ENCODE results near the gene USH2A. TPM values are rescaled to one million over a fixed set of nuclear protein-coding genes. Genes with fewer than 3 reads are reported as not detected.

USH2A gene
- total and polyA plus RNA-seq, 5 donors from 2014 or later: not detected

DNA sequence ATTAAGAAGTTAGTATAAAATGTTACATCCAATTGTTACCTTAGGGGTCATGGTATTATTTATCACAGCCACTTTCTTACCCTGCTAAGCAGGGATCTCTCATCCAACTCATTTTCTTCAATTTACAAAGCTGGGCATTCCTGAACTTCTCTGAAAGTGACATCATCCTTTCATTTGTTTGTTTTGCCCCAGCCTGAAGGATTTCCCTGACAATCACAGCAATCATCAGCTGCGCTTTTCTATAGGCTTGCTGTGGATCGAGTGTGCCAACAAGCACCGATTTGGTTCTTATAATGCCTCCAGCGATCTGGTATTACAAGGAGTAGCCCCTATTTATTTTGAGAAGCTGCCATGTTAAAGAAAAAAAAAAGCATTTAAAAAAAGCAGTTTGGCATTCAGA is 240.2 kb downstream of the USH2A start:
- ATAC-seq (ENCODE audit: low read depth in 2 of 2): no peak
- no peak overlapping the region for H3K4me3 Mint-ChIP-seq

DNA sequence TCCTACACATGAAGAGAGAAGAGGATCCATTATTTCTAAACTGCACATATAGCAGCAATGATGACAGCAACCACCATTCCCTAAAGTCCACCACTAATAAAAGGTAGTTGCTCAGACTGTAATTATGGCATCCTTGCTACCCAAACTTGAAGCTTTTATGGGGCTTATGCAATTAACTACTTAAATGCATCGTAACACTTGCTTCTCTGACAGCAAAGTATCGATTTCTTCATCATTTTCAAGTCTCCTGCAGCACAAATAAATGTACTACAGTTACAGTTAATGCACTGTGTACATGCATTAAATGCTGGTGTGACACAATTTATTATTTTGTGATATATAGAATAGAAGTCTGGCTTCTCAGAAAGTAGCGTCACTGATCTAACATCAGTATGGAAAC is 241.7 kb downstream of the USH2A start:
- Histone ChIP-seq H3K9me3 (ENCODE audit: control insufficient read depth in 2 of 2, low read length in 2 of 2) (peaks cover 0 to 3% of the 10 kb centered on the region in 2 experiments), H3K27me3 (ENCODE audit: control insufficient read depth, insufficient read depth, low read length) (no peaks in the 10 kb centered on the region), H3K4me1 (ENCODE audit: control insufficient read depth, insufficient read depth, low read length, poor library complexity, severe bottlenecking) (no peaks in the 10 kb centered on the region), H3K27ac (ENCODE audit: insufficient read depth, low read length, poor library complexity, severe bottlenecking) (no peak overlapping the region), H3K4me3 (ENCODE audit: low read depth, low read length) (no peak overlapping the region), H3K36me3 (ENCODE audit: control insufficient read depth, insufficient read depth, low read length) (no peaks in the 10 kb centered on the region)
- Mint-ChIP-seq H3K27me3 (no peaks in the 10 kb centered on the region), H3K9me3 (peaks cover 0 to 16% (median 5%) of the 10 kb centered on the region in 7 donors), H3K4me3 (no peak overlapping the region), H3K36me3 (no peaks in the 10 kb centered on the region), H3K27ac (no peak overlapping the region), H3K4me1 (no peaks in the 10 kb centered on the region)
- ATAC-seq (ENCODE audit: low read depth in 2 of 2) (no peak), DNase-seq (no peak)

More for the DNA sequence above, 240.2 kb downstream of the USH2A start:
- Mint-ChIP-seq H3K36me3 (no peaks in the 10 kb centered on the region), H3K9me3 (peaks cover 0 to 22% (median 6%) of the 10 kb centered on the region in 7 donors), H3K4me1 (no peaks in the 10 kb centered on the region), H3K27ac (no peak overlapping the region), H3K27me3 (no peaks in the 10 kb centered on the region)
- no peak overlapping the region for H3K4me3 ChIP-seq (ENCODE audit: low read depth, low read length)
- no peaks in the 10 kb centered on the region for H3K4me1 ChIP-seq (ENCODE audit: control insufficient read depth, insufficient read depth, low read length, poor library complexity, severe bottlenecking)
- H3K27me3 ChIP-seq (ENCODE audit: control insufficient read depth, insufficient read depth, low read length): no peaks in the 10 kb centered on the region
- no peak overlapping the region for H3K27ac ChIP-seq (ENCODE audit: insufficient read depth, low read length, poor library complexity, severe bottlenecking)
- no peaks in the 10 kb centered on the region for H3K36me3 ChIP-seq (ENCODE audit: control insufficient read depth, insufficient read depth, low read length)
- no peak for DNase-seq
- peaks cover 0 to 3% of the 10 kb centered on the region in 2 experiments for H3K9me3 ChIP-seq (ENCODE audit: control insufficient read depth in 2 of 2, low read length in 2 of 2)

DNA sequence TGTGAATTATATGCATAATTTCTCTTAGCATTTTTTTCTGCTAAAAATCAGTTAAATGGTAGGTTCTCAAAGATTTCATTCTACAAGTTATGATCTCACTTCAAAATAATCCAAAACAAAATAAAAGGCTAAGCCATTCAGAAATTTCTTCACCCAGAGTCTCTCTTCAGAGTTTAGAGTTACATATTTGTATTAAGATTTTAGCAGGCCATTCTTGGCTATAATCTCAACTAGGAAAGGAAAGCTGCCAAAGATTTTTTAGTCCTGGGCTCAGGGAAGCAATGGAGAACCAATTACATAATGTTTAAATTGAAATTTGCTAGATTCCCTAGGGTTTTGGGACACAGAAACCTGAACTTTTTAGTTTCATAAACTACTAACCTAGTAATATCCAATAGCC is 245.0 kb downstream of the USH2A start:
- Mint-ChIP-seq H3K27me3 (no peaks in the 10 kb centered on the region), H3K4me3 (no peak overlapping the region), H3K27ac (no peak overlapping the region), H3K9me3 (peaks cover 0 to 11% (median 5%) of the 10 kb centered on the region in 7 donors), H3K4me1 (no peaks in the 10 kb centered on the region), H3K36me3 (no peaks in the 10 kb centered on the region)
- Histone ChIP-seq H3K27me3 (ENCODE audit: control insufficient read depth, insufficient read depth, low read length) (no peaks in the 10 kb centered on the region), H3K4me3 (ENCODE audit: low read depth, low read length) (no peak overlapping the region), H3K9me3 (ENCODE audit: control insufficient read depth in 2 of 2, low read length in 2 of 2) (no peaks in the 10 kb centered on the region), H3K36me3 (ENCODE audit: control insufficient read depth, insufficient read depth, low read length) (no peaks in the 10 kb centered on the region), H3K27ac (ENCODE audit: insufficient read depth, low read length, poor library complexity, severe bottlenecking) (no peak overlapping the region), H3K4me1 (ENCODE audit: control insufficient read depth, insufficient read depth, low read length, poor library complexity, severe bottlenecking) (no peaks in the 10 kb centered on the region)
- ATAC-seq (ENCODE audit: low read depth in 2 of 2) (no peak), DNase-seq (no peak)

DNA sequence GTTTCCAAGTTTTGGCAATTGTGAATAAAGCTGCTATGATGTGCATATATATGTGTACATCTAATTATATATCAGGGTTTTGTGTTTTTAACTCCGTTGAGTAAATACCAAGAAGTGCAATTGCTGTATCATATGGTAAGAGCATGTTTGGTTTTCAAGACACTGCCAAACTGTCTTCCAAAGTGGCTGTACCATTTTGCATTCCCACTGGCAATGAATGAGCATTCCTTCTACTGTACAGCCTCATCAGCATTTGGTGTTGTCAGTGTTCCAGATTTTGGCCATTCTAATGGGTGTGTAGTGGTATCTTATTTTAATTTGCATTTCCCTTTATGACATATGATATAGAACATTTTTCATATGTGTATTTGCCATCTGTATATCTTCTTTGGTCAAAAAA is 246.3 kb downstream of the USH2A start:
- Histone ChIP-seq H3K27me3 (ENCODE audit: control insufficient read depth, insufficient read depth, low read length) (no peaks in the 10 kb centered on the region), H3K36me3 (ENCODE audit: control insufficient read depth, insufficient read depth, low read length) (no peaks in the 10 kb centered on the region), H3K4me3 (ENCODE audit: low read depth, low read length) (no peak overlapping the region), H3K4me1 (ENCODE audit: control insufficient read depth, insufficient read depth, low read length, poor library complexity, severe bottlenecking) (no peaks in the 10 kb centered on the region), H3K27ac (ENCODE audit: insufficient read depth, low read length, poor library complexity, severe bottlenecking) (no peak overlapping the region), H3K9me3 (ENCODE audit: control insufficient read depth in 2 of 2, low read length in 2 of 2) (no peaks in the 10 kb centered on the region)
- DNase-seq (no peak), ATAC-seq (ENCODE audit: low read depth in 2 of 2) (no peak)
- Mint-ChIP-seq H3K4me3 (no peak overlapping the region), H3K27me3 (no peaks in the 10 kb centered on the region), H3K4me1 (no peaks in the 10 kb centered on the region), H3K9me3 (peaks cover 0 to 11% (median 5%) of the 10 kb centered on the region in 7 donors), H3K36me3 (no peaks in the 10 kb centered on the region), H3K27ac (no peak overlapping the region)

DNA sequence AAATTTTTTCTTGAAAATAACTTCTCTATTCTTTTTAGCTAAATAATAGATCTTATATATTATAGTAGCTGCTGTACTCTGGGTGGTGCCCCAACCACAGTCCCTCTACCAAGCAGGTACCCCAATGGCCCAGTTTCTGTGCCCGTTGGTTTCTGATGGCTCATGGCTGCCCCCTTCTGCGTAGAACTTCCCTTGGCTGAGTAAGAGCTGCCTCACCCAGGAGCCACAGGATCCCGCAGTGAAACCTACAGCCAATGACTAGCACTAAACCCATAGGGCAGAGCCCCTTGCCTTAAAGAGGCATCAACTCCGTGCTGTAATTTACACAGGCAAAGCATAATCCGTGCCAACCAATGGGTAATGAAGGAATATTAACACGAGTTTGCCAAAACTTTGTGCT is 247.5 kb downstream of the USH2A start:
- H3K4me1 Mint-ChIP-seq: no peaks in the 10 kb centered on the region
- Histone ChIP-seq H3K4me3 (ENCODE audit: low read depth, low read length) (no peak overlapping the region), H3K9me3 (ENCODE audit: control insufficient read depth in 2 of 2, low read length in 2 of 2) (no peaks in the 10 kb centered on the region), H3K27me3 (ENCODE audit: control insufficient read depth, insufficient read depth, low read length) (no peaks in the 10 kb centered on the region), H3K36me3 (ENCODE audit: control insufficient read depth, insufficient read depth, low read length) (no peaks in the 10 kb centered on the region), H3K27ac (ENCODE audit: insufficient read depth, low read length, poor library complexity, severe bottlenecking) (no peak overlapping the region), H3K4me1 (ENCODE audit: control insufficient read depth, insufficient read depth, low read length, poor library complexity, severe bottlenecking) (no peaks in the 10 kb centered on the region)
- H3K27ac Mint-ChIP-seq: no peak overlapping the region
- no peaks in the 10 kb centered on the region for H3K27me3 Mint-ChIP-seq
- no peak for ATAC-seq (ENCODE audit: low read depth in 2 of 2)
- no peaks in the 10 kb centered on the region for H3K36me3 Mint-ChIP-seq
- peaks cover 0 to 11% (median 5%) of the 10 kb centered on the region in 7 donors for H3K9me3 Mint-ChIP-seq
- no peak overlapping the region for H3K4me3 Mint-ChIP-seq
- no peak for DNase-seq

DNA sequence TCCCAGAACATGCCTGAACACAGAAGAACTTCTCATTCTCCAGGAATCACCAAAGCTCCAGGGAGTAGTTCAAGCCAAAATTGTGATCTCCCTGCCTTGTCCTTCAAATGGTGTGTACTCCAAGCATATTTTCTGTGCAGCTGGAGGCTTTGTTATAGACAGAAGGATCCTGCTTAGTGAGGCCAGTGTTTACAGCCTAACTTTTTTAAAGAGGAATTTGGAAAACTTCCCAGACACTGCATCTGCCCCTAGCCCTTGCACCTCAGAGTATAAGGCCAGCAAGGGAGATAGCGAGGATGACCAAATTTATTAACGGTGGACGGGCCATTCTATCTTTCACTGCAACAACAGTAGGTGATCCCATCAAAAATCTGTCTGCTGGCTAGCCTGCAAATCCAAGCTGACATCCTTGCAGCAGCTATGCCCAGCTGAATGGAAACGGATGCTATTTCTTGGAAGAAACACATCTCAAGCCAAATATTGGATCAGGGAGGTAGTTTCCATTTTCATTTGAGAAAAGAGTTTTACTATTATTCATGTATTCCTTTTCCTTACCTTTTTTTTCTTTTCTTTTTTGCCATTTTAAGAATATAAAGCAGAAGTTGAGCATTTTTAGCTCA is 249.8 kb downstream of the USH2A start:
- Histone ChIP-seq H3K36me3 (ENCODE audit: control insufficient read depth, insufficient read depth, low read length) (no peaks in the 10 kb centered on the region), H3K4me1 (ENCODE audit: control insufficient read depth, insufficient read depth, low read length, poor library complexity, severe bottlenecking) (no peaks in the 10 kb centered on the region), H3K27me3 (ENCODE audit: control insufficient read depth, insufficient read depth, low read length) (no peaks in the 10 kb centered on the region), H3K27ac (ENCODE audit: insufficient read depth, low read length, poor library complexity, severe bottlenecking) (no peak overlapping the region), H3K9me3 (ENCODE audit: control insufficient read depth in 2 of 2, low read length in 2 of 2) (peaks cover 1 to 5% of the 10 kb centered on the region in 2 experiments), H3K4me3 (ENCODE audit: low read depth, low read length) (no peak overlapping the region)
- H3K27me3 Mint-ChIP-seq: no peaks in the 10 kb centered on the region
- no peak for DNase-seq
- H3K9me3 Mint-ChIP-seq: peaks cover 0 to 11% (median 4%) of the 10 kb centered on the region in 7 donors
- H3K4me3 Mint-ChIP-seq: no peak overlapping the region
- H3K4me1 Mint-ChIP-seq: no peaks in the 10 kb centered on the region
- no peak overlapping the region for H3K27ac Mint-ChIP-seq
- no peaks in the 10 kb centered on the region for H3K36me3 Mint-ChIP-seq
- no peak for ATAC-seq (ENCODE audit: low read depth in 2 of 2)

DNA sequence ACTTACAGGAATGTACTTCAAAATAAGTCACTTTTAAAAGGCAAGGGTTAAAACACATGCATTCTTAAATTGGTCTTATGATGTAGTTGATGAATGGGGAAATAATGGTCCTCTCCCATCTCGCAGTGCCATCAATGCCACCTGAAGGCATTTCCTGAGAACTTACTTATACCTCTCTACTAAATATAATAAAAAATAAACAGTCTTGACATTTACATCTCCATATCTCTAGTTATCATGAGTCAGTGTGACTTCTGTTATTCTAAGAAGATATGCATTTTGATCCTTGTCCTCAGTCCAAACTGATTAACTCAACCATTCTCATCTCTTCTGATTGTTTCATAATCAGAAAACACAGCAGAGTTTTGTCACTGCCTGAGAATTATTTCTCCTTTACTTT is 253.9 kb downstream of the USH2A start:
- Histone ChIP-seq H3K27ac (ENCODE audit: insufficient read depth, low read length, poor library complexity, severe bottlenecking) (no peak overlapping the region), H3K36me3 (ENCODE audit: control insufficient read depth, insufficient read depth, low read length) (no peaks in the 10 kb centered on the region), H3K4me3 (ENCODE audit: low read depth, low read length) (no peak overlapping the region), H3K4me1 (ENCODE audit: control insufficient read depth, insufficient read depth, low read length, poor library complexity, severe bottlenecking) (no peaks in the 10 kb centered on the region), H3K27me3 (ENCODE audit: control insufficient read depth, insufficient read depth, low read length) (no peaks in the 10 kb centered on the region), H3K9me3 (ENCODE audit: control insufficient read depth in 2 of 2, low read length in 2 of 2) (peaks cover 1 to 5% of the 10 kb centered on the region in 2 experiments)
- no peak overlapping the region for H3K27ac Mint-ChIP-seq
- no peak overlapping the region for H3K4me3 Mint-ChIP-seq
- no peaks in the 10 kb centered on the region for H3K36me3 Mint-ChIP-seq
- H3K9me3 Mint-ChIP-seq: peaks cover 3 to 20% (median 7%) of the 10 kb centered on the region in 7 donors
- H3K27me3 Mint-ChIP-seq: no peaks in the 10 kb centered on the region
- no peak for DNase-seq
- no peak for ATAC-seq (ENCODE audit: low read depth in 2 of 2)
- no peaks in the 10 kb centered on the region for H3K4me1 Mint-ChIP-seq

DNA sequence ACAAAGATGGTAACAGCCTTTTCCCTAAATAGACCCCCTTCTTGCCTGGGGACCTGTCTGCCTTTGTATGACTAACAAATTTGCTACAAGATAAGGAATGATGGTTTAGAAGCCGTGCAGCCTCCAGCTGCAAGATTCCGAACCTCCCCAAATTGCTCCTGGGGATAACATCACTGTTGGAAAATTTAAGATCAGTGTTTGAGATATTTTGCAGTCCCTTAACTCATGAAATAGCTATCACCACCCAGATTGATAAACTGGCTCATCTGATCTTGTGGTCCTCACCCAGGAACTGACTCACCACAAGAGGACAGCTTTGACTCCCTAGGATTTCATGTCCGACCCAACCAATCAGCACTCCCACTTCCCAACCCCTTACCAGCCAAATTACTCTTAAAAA is 254.7 kb downstream of the USH2A start:
- H3K4me1 Mint-ChIP-seq: no peaks in the 10 kb centered on the region
- ATAC-seq (ENCODE audit: low read depth in 2 of 2): no peak
- H3K4me3 Mint-ChIP-seq: no peak overlapping the region
- no peak for DNase-seq
- H3K9me3 ChIP-seq (ENCODE audit: control insufficient read depth in 2 of 2, low read length in 2 of 2): peaks cover 1 to 5% of the 10 kb centered on the region in 2 experiments
- H3K36me3 ChIP-seq (ENCODE audit: control insufficient read depth, insufficient read depth, low read length): no peaks in the 10 kb centered on the region
- no peak overlapping the region for H3K4me3 ChIP-seq (ENCODE audit: low read depth, low read length)
- peaks cover 3 to 24% (median 7%) of the 10 kb centered on the region in 7 donors for H3K9me3 Mint-ChIP-seq
- no peaks in the 10 kb centered on the region for H3K36me3 Mint-ChIP-seq
- no peaks in the 10 kb centered on the region for H3K27me3 Mint-ChIP-seq
- no peak overlapping the region for H3K27ac Mint-ChIP-seq
- H3K27ac ChIP-seq (ENCODE audit: insufficient read depth, low read length, poor library complexity, severe bottlenecking): no peak overlapping the region
- no peaks in the 10 kb centered on the region for H3K27me3 ChIP-seq (ENCODE audit: control insufficient read depth, insufficient read depth, low read length)
- no peaks in the 10 kb centered on the region for H3K4me1 ChIP-seq (ENCODE audit: control insufficient read depth, insufficient read depth, low read length, poor library complexity, severe bottlenecking)

Measured in CD4-positive, CD25-positive, alpha-beta regulatory T cell (primary cell).